Body of pancreas (tissue), 4 donors: Measurements from ENCODE around the gene TF. TPM values are rescaled to one million over a fixed set of nuclear protein-coding genes. Genes with fewer than 3 reads are reported as not detected.

ENCODE experiments used
- ATAC-seq: fragments of 150-250 bp; one replicate; pipeline ENCODE4 v1.9.1; 2016
- DNase-seq, 4 donors: peaks; one replicate each; pipeline ENCODE4 v3.0.0-alpha.2; 2019
- H3K27ac ChIP-seq, 4 donors: fragments of 200-600 bp; sonication (generic); 1 replicate in 3 of 4; 2 replicates in 1 of 4; pipeline versions ENCODE4 v1.5.1 to v1.6.1; 2016 to 2019; ENCODE audit warnings: mild to moderate bottlenecking in 1 of 4, mixed read lengths in 1 of 4, moderate library complexity in 1 of 4
- H3K27me3 ChIP-seq, 2 donors: fragments of 200-600 bp; sonication (generic); one replicate each; pipeline ENCODE4 v1.6.0; 2016; ENCODE audit warnings: mild to moderate bottlenecking in 1 of 2
- H3K36me3 ChIP-seq, 2 donors: fragments of 200-600 bp; sonication (generic); replicated peaks in 1 of 2; 2 replicates each; pipeline ENCODE4 v1.5.1; 2016; ENCODE audit warnings: low read depth in 2 of 2; ENCODE audit not compliant: insufficient read depth in 1 of 2
- H3K4me1 ChIP-seq: fragments of 200-600 bp; sonication (generic); one replicate; pipeline ENCODE4 v1.6.0; 2016
- H3K4me3 ChIP-seq, 2 donors: fragments of 200-600 bp; sonication (generic); 1 replicate in 1 of 2; 2 replicates in 1 of 2; pipeline ENCODE4 v1.5.1; 2016 to 2019
- H3K9me3 ChIP-seq, 3 donors: fragments of 200-600 bp; sonication (generic); 1 replicate in 2 of 3; 2 replicates in 1 of 3; pipeline ENCODE4 v1.5.1; 2016
- CTCF ChIP-seq, 7 experiments: fragments of 450-650 bp in 4 of 7; fragments of 200-600 bp in 3 of 7; sonication (generic) in 3 of 7; IDR thresholded peaks; one replicate each; pipeline ENCODE4 v1.5.1; 2016 to 2019; ENCODE audit warnings: antibody characterized with exemption in 7 of 7
- POLR2A ChIP-seq, 3 donors: fragments of 450-650 bp; IDR thresholded peaks; one replicate each; pipeline ENCODE4 v1.6.1; 2016; ENCODE audit warnings: antibody characterized with exemption in 3 of 3, mild to moderate bottlenecking in 2 of 3
- WGBS, 2 donors: methylation state at CpG; one replicate each; pipeline ENCODE4 v1.1.5; 2017; 5-methylcytosine and 5-hydroxymethylcytosine counted together
- intact Hi-C: fragments of 100-400 bp; cut with DNase I; formaldehyde crosslinking; loops from one replicate; pipeline ENCODE4 v1.15.1; 2023
- total RNA-seq, 2 donors: library from RNA; depleted of rRNA; stranded (reverse); fragments of >200 nt; gene quantifications; one replicate each; pipeline ENCODE4 v1.1.0, GENCODE V29; 2016

Gene TF
- total RNA-seq, 2 donors from 2014 or later, result 0.26 to 7.9 TPM

- H3K27ac ChIP-seq, result no peak overlapping the region
- no peaks in the 10 kb centered on the region for H3K9me3 ChIP-seq
- H3K36me3 ChIP-seq, result no peaks in the 10 kb centered on the region
- TF ChIP-seq CTCF (IDR thresholded peaks at IDR 0.05), result no peak
- TF ChIP-seq POLR2A (IDR thresholded peaks at IDR 0.05), result no peak
- ATAC-seq (no peak), DNase-seq (peak in 1 of 4 donors; percentile 15)
- no peaks in the 10 kb centered on the region for H3K27me3 ChIP-seq
- H3K4me1 ChIP-seq, result no peaks in the 10 kb centered on the region
- H3K4me3 ChIP-seq, result no peak overlapping the region
- intact Hi-C loops, result loop anchor here (10.0 kb wide), 1 partner anchor 135 kb away; the partner anchor contains the start of gene TOPBP1
- WGBS, 2 donors, result 62 to 84% methylated on average over 6 to 7 of the region's 7 CpGs
Observed at GRCh38 chr3:133799794-133800585, 53.8 kb downstream of the TF start.

- Histone ChIP-seq H3K9me3 (no peaks in the 10 kb centered on the region), H3K4me1 (peaks cover 7% of the 10 kb centered on the region), H3K27ac (no peak overlapping the region), H3K36me3 (peaks cover 0 to 2% of the 10 kb centered on the region in 2 donors), H3K27me3 (no peaks in the 10 kb centered on the region), H3K4me3 (no peak overlapping the region)
- 80 to 90% methylated on average over 5 of the region's 5 CpGs for WGBS, 2 donors
- intact Hi-C loops, result loop anchor here (10.0 kb wide), 1 partner anchor 139 kb away; the partner anchor contains the start of gene TOPBP1
- TF ChIP-seq CTCF (IDR thresholded peaks at IDR 0.05), result no peak
- TF ChIP-seq POLR2A (IDR thresholded peaks at IDR 0.05), result no peak
- DNase-seq (no peak), ATAC-seq (no peak)
Observed at GRCh38 chr3:133803469-133803868, 57.3 kb downstream of the TF start.

- Histone ChIP-seq H3K4me1 (peaks cover 19% of the 10 kb centered on the region), H3K27me3 (no peaks in the 10 kb centered on the region), H3K36me3 (peaks cover 0 to 4% of the 10 kb centered on the region in 2 donors), H3K9me3 (no peaks in the 10 kb centered on the region), H3K27ac (no peak overlapping the region), H3K4me3 (no peak overlapping the region)
- no peak for DNase-seq
- TF ChIP-seq POLR2A (IDR thresholded peaks at IDR 0.05) (no peak), CTCF (IDR thresholded peaks at IDR 0.05) (no peak)
- ATAC-seq, result no peak
- WGBS, 2 donors, result 31 to 54% methylated on average over 4 of the region's 4 CpGs
- intact Hi-C loops, result loop anchor here (10.0 kb wide), 1 partner anchor 140 kb away; the partner anchor contains the start of gene TOPBP1
Observed at GRCh38 chr3:133804896-133805295, 58.7 kb downstream of the TF start.

GRCh38 chr3:133805384-133805701 is 59.1 kb downstream of the TF start:
- Histone ChIP-seq H3K9me3 (no peaks in the 10 kb centered on the region), H3K27me3 (no peaks in the 10 kb centered on the region), H3K4me1 (peaks cover 23% of the 10 kb centered on the region), H3K36me3 (peaks cover 0 to 7% of the 10 kb centered on the region in 2 donors), H3K27ac (peak overlapping the region in 2 of 4 donors; percentile 89 to 91), H3K4me3 (peak overlapping the region in 1 of 2 donors; percentile 92)
- TF ChIP-seq CTCF (IDR thresholded peaks at IDR 0.05), result peak in 3 of 7 experiments; percentile 5 to 17 (median 17)
- TF ChIP-seq POLR2A (IDR thresholded peaks at IDR 0.05), result no peak
- DNase-seq (no peak), ATAC-seq (no peak)
- 10 to 13% methylated on average over 15 of the region's 15 CpGs for WGBS, 2 donors
- intact Hi-C loops, result loop anchor here (10.0 kb wide), 1 partner anchor 141 kb away; the partner anchor contains the start of gene TOPBP1
